ENCODE results near the gene TRIL.

DNA sequence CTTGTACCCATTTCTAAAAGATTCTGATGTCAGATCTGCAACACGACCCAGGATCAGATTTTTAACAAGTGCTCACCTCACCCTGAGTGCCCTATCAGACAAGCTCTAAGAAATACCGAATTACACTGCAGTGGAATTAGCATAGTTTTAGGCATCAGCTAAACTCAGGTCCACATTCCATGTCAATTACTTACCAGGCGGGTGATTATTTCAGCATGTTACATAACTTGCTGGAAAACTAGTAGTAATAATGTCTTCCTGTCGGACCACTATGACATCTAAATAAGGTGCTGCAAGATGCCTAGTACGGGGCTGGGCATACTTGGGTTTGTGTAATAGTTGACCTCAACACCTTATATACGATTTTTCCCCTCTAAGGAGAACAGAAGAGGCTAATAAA is 21.0 kb downstream of the TRIL start:
- TF ChIP-seq EZH2 (IDR thresholded peaks at IDR 0.05; ENCODE audit: borderline replicate concordance, insufficient read depth, low read length, poor library complexity, severe bottlenecking) = no peak
- TF ChIP-seq, protein P1, sequence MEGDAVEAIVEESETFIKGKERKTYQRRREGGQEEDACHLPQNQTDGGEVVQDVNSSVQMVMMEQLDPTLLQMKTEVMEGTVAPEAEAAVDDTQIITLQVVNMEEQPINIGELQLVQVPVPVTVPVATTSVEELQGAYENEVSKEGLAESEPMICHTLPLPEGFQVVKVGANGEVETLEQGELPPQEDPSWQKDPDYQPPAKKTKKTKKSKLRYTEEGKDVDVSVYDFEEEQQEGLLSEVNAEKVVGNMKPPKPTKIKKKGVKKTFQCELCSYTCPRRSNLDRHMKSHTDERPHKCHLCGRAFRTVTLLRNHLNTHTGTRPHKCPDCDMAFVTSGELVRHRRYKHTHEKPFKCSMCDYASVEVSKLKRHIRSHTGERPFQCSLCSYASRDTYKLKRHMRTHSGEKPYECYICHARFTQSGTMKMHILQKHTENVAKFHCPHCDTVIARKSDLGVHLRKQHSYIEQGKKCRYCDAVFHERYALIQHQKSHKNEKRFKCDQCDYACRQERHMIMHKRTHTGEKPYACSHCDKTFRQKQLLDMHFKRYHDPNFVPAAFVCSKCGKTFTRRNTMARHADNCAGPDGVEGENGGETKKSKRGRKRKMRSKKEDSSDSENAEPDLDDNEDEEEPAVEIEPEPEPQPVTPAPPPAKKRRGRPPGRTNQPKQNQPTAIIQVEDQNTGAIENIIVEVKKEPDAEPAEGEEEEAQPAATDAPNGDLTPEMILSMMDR (IDR thresholded peaks at IDR 0.05; ENCODE audit: poor library complexity, severe bottlenecking) = no peak
- no peak for TF ChIP-seq POLR2AphosphoS5 (IDR thresholded peaks at IDR 0.05)
- TF ChIP-seq RAD21 (conservative IDR thresholded peaks at IDR 0.05) = no peak
- no peak for TF ChIP-seq EP300 (conservative IDR thresholded peaks at IDR 0.05; ENCODE audit: poor library complexity, severe bottlenecking)
- TF ChIP-seq TAF1 (IDR thresholded peaks at IDR 0.05; ENCODE audit: low read depth) = no peak
- no peak for TF ChIP-seq SMC3 (conservative IDR thresholded peaks at IDR 0.05; ENCODE audit: poor library complexity)
- TF ChIP-seq, protein P2, sequence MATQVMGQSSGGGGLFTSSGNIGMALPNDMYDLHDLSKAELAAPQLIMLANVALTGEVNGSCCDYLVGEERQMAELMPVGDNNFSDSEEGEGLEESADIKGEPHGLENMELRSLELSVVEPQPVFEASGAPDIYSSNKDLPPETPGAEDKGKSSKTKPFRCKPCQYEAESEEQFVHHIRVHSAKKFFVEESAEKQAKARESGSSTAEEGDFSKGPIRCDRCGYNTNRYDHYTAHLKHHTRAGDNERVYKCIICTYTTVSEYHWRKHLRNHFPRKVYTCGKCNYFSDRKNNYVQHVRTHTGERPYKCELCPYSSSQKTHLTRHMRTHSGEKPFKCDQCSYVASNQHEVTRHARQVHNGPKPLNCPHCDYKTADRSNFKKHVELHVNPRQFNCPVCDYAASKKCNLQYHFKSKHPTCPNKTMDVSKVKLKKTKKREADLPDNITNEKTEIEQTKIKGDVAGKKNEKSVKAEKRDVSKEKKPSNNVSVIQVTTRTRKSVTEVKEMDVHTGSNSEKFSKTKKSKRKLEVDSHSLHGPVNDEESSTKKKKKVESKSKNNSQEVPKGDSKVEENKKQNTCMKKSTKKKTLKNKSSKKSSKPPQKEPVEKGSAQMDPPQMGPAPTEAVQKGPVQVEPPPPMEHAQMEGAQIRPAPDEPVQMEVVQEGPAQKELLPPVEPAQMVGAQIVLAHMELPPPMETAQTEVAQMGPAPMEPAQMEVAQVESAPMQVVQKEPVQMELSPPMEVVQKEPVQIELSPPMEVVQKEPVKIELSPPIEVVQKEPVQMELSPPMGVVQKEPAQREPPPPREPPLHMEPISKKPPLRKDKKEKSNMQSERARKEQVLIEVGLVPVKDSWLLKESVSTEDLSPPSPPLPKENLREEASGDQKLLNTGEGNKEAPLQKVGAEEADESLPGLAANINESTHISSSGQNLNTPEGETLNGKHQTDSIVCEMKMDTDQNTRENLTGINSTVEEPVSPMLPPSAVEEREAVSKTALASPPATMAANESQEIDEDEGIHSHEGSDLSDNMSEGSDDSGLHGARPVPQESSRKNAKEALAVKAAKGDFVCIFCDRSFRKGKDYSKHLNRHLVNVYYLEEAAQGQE (IDR thresholded peaks at IDR 0.05; ENCODE audit: borderline replicate concordance) = no peak

All from neural cell (in vitro differentiated cells).